ENCODE data around the gene GATA5.

Gene GATA5

DNA sequence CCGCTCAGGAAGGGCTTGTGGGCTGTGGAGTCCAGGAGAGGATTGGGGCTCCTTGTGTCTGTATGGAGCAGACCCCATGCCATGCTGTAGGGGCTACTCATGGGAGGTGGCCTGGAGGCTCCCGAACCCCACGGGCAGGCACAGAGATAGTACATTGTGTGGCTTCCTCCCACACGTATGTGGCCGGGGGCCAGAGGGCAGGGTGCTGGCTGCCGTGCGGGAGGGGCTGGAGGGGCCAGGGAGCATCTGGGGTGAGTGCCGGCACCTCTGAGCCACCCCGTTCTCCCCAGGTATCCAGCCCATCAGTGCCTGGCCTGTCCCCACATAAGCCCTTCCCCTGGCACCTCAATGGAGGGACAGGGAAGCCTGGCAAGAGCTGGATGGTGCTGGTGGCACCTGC, 56.0 kb downstream of the GATA5 start:
- FAIRE-seq (no peak), DNase-seq (ENCODE audit: insufficient read length, low spot score) (no peak)
- TF ChIP-seq, protein P1, sequence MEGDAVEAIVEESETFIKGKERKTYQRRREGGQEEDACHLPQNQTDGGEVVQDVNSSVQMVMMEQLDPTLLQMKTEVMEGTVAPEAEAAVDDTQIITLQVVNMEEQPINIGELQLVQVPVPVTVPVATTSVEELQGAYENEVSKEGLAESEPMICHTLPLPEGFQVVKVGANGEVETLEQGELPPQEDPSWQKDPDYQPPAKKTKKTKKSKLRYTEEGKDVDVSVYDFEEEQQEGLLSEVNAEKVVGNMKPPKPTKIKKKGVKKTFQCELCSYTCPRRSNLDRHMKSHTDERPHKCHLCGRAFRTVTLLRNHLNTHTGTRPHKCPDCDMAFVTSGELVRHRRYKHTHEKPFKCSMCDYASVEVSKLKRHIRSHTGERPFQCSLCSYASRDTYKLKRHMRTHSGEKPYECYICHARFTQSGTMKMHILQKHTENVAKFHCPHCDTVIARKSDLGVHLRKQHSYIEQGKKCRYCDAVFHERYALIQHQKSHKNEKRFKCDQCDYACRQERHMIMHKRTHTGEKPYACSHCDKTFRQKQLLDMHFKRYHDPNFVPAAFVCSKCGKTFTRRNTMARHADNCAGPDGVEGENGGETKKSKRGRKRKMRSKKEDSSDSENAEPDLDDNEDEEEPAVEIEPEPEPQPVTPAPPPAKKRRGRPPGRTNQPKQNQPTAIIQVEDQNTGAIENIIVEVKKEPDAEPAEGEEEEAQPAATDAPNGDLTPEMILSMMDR (IDR thresholded peaks at IDR 0.05; ENCODE audit: insufficient read depth, missing control alignments), result no peak

DNA sequence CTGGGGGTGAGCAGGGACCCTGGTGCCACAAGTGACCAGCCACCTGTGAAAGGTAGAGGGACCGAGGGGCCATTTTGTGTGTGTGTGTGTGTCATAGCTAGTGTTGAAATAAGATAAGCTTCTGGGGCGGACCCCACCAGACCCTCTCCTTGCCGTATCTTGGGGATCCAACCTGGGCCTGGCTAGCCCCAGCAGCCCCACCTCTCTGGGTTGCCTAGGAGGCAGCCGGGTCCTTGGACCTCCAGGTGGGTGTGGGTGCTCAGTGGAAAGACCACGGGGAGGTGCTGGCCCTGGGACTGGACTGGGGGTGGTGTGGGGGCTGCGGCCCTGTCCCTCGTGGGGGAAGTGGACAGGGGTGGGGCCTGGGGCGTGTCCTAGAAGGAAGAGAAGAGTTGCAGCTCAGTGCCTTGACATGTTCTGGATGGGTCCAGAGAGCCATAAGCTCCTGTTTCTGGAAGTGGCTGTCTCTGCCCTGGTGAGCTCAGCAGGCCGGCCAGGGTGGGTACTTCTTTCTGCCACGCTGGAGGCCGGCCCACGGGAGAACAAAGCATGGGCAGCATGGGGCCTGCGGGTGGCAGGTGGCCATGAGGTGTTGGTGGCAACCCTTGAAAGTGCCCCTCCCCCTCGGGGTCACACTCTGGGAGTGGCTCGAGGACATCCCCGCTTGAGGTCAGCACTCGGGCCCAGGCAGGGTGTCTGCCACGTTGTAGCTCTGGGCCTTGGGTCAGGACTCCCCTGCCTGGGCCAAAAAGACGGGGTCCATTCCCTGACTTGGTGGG, 56.9 kb downstream of the GATA5 start:
- TF ChIP-seq, protein P1 (IDR thresholded peaks at IDR 0.05; ENCODE audit: insufficient read depth, missing control alignments), result no peak
- FAIRE-seq, result no peak
- DNase-seq (ENCODE audit: insufficient read length, low spot score), result no peak

DNA sequence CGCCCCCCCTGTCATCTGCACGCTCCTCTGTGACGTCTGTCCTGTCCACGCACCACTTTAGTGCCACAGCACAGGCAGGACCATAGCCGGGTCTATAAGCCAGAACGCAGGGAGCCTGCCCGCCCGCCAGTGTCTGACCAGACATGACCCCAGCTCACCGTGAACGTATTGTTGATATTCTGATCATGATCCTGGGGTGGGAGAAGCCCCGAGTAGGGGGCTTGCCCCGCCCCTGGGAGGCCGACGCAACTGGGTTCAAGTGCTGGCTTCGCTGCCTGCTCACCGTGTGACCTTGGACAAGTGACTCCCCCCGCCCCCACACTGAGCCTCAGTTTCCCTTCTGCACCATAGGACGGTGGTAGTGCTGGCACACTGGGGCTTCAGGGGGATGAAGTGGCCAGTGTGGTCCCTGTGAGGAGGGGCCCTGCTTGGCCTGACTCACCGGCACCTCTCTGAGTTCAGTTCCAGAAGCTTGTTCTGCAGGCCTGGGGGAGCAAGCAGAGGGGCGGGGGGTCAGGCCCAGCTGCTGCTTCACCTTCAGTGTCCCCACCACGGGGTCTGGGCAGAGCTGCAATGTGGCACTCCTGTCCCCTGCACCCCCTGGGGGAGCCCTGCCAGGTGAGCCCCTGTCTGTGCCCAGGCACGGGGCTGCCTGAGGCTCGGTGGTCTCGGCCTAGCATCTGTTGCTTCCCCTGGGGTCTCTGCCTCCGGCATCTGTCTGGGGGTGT, 57.6 kb downstream of the GATA5 start:
- TF ChIP-seq, protein P1 (IDR thresholded peaks at IDR 0.05; ENCODE audit: insufficient read depth, missing control alignments), result no peak
- FAIRE-seq (no peak), DNase-seq (ENCODE audit: insufficient read length, low spot score) (no peak)

DNA sequence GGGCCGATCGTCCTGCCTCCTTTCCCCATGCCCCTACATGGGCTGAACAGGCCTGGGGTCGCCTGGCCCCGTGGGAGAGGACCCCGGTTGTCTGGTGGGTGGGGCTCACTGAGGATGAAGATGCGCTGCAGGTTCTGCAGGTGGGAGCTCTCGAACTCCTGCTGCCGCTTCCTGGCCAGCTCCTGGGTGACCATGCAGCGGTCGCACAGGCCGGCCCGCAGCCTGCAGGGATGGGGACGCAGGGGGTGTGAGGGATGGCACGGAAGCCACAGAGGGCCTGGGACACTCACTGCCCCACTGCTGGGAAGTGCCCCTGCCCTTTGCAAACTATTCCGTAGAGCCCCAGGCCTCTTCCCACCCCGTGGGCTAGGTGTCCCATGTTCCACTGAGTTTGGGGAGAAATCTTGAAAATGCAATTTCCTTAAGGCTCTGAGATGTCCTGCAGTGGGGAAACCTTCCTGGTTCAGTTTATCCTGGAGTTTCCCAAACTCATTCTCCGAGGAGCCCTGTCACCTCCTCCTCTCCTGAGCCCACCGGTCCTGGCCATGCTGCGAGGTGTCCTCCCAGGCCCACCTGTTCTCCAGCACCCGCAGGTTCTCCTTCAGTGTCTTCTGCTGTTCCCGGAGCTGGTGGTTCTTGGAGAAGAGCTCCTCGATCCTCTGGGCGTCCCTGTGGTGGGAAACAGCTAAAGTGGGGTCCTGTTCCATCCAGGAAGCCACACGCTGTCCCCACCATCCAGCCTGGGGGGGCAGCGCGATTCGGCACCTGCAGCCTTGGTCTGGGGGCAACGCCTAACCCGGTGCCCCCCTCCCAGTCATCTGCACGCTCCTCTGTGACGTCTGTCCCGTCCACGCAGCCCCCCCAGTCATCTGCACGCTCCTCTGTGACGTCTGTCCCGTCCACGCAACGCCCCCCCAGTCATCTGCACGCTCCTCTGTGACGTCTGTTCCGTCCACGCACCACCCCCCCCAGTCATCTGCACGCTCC, 58.9 kb downstream of the GATA5 start:
- DNase-seq (ENCODE audit: insufficient read length, low spot score) (no peak), FAIRE-seq (no peak)
- TF ChIP-seq, protein P1 (IDR thresholded peaks at IDR 0.05; ENCODE audit: insufficient read depth, missing control alignments), result no peak

DNA sequence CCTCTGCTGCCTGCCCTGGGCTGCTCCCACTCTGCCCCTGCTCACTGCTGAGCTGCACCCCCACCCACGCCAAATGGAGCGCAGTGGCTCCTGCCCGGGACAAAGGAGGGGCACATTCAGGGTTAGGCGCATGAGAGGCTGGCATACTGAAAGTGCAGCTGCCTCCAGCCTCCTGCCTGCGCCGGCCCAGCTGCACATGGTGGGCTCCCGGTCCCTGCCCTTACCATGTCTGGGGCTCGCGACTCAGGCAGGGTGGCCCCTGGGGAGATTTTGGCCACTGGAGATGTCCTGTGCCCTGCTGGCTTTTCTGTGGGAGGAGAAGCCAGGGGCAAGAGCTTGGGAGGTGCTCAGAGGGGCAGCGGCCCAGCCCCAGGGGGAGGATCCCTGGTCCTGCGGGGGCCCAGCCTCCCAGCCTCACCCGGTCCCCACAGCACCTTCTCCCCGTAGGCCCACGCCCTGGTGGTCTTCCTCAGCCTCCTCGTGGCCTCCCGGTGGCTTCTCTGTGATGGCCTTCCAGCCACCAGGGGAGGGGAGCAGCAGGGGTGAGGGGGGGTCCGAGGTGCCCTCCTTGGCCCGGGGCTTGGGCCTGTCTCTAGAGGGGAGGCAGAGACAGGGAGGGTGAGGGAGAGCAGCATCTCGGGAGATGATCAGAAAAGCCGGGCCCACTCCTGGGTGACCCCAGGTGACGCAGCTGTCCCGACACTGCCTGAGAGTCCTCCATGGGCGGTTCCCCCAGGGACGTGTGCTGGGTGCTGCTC, 60.3 kb downstream of the GATA5 start:
- FAIRE-seq, result no peak
- DNase-seq (ENCODE audit: insufficient read length, low spot score), result no peak
- TF ChIP-seq, protein P1 (IDR thresholded peaks at IDR 0.05; ENCODE audit: insufficient read depth, missing control alignments), result no peak

DNA sequence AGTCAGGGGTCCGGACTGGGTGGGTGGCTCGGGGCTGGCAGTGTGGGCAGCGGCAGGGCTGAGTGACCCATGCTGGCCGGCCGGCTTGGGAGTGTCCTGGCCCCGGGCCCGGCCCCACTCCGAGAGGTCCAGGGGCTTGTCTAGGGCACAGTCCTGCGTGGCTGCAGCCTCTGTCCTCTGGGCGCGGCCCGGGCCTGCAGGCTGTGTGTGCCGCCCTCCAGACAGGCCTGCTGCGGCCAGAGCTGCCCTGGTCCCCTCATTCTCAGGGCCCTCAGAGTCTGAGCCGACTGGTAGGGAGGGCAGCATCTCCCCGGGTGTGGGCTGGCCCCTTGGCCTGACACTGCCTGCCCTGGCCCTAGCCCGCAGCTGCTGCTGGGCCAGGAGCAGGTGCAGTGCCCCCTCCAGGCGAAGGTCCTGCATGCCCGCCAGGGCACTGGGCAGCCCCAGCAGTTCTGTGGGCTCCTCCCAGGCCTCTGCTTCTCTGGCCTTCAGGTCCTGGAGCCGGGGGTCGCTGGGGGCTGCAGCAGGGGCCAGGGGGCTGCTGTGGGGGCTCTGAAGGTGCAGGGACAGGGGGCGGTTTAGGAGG, 61.8 kb downstream of the GATA5 start:
- FAIRE-seq, result no peak
- DNase-seq (ENCODE audit: insufficient read length, low spot score), result no peak
- TF ChIP-seq, protein P1 (IDR thresholded peaks at IDR 0.05; ENCODE audit: insufficient read depth, missing control alignments), result no peak
